Activated CD8-positive, alpha-beta memory T cell treated with anti-CD3 and anti-CD28 coated beads for 1 hour (primary cell): ENCODE results near the gene HOMER1.

Experiments used
- DNase-seq, 2 donors: peaks; one replicate each; pipeline ENCODE4 v3.0.0-alpha.2; 2020; ENCODE audit warnings: low read depth in 1 of 2; ENCODE audit errors: extremely low read depth in 1 of 2

Gene HOMER1

DNA sequence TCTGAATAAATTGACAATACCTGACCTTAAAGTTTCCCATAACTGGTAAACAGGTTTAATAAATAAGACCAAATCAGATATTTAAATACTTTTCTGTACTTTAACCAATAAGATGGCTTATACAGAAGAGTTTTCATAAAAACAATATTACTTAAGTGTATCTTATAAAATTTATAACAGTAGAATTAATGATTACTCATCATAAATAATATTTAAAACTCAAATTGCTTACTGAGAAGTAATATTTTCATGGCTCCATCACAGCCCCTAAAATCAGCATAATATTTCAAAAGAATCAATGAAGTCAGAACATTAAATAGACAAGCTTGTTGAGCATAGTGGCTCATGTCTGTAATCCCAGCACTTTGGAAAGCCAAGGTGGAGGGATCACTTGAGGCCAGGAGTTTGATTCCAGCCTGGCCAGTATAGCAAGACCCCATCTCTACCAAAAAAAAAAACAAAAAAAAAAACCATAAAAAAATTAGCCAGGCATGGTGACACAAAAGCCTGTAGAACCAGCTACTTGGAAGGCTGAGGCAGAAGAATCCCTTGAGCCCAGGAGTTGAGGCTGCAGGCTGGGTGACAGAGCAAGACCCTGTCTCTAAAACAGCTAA is 23.5 kb downstream of the HOMER1 start:
- no peak for DNase-seq

DNA sequence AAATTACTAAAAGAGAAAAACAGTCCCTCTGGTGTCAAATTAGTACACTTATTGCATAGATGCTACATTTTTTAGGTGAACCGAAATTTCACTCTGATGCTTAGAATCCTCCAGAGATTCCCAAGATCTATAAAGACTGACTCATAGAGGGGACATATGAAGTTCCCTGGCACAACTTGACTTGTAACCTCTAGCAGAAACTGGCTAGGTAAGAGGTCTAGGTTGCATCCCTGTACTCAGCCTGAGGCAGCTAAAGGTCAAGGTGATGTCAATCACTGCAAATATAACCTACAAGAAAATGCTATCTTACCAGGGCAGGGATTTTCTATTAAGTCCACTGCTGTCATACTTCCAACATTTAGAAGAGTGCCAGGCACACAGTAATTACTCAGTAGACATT is 24.2 kb downstream of the HOMER1 start:
- DNase-seq, result no peak

DNA sequence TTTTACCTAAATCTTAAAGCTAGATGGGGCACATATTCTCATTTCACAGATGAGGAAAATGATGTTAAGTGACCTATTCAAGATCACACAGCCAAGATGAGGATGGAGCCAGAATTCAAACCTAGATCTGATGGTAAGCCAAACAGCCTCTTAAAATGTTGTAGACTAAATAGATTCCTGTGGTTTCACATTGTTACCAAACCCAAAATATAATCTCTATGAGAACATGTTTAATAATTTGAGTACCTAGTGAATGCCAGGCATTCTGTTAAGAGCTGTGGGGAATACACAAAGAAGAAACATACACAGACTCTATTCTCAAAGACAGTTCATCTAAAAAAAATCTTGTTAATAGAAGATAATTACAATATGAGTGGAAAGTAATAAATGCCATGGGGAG is 25.2 kb downstream of the HOMER1 start:
- DNase-seq, result no peak

DNA sequence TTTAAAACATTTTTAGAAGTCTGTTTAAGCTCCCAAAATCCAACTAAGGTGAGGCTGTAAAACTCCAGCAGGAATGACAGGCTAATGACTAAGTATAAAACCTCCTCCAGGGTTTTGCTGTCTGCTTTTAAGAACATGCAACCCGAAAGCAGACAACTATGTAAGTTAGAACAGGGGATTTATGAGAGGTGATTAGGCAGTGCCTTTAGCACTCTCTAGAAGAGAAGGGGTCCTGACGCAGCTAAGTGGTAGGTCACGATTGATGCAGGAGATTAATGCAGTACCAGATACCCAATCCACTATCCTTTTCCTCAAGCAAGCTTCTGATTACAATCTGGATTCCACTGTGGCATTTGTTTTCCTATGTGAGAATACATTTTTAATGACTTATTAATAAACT is 25.9 kb downstream of the HOMER1 start:
- DNase-seq, result no peak

DNA sequence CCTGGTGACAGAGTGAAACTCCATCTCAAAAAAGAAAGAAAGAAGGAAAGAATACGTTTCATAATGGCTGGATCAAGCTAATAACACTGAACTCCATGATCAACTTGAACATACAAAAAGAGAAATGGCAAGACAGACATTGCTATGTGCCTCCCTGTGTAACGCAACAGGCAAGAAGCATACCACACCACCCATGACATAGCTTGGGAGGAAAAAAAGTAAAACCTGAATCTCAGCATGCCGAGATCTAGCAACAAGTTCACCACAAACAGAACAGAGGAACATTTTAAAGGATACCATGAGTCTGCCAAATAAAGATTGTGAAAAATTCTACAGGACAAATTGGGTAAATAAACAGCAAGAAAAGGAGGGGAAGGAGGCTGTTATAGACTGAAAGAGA is 26.7 kb downstream of the HOMER1 start:
- DNase-seq, result no peak

DNA sequence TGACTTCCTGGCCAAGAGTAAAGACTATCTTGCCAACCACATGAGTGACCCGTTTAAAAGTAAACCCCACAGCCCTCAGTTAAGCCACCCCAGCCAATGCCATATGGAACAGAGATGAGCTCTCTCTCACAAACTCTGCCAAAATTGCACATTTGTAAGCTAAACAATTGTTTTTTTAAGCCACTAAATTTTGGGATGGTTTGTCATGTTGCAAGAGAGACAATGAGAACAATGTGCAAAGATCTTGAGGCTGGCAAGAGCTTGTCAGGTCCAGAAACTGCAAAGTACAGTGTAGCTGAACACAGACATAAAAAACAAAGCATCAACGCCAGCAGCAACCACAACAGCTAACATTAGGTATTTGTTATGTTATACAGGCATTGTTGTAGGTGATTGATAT is 27.8 kb downstream of the HOMER1 start:
- DNase-seq, result no peak

DNA sequence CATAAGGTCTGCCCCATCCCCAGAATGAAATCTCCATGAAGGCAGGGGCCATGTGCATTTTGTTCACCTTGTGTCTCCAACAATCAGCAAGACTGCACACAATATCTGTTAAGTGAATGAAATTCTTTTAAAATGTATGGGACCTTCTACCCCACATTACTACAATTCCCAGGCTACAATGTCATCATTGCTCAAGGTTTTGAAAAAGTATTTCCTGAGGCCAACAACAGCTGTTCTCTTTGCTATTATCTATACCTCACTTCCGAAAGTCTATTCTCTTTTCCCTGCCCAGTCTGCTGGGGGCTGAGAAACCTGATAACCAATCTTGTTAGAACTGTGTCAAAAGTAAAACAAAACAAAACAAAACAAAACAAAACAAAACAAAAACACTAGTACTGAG is 29.2 kb downstream of the HOMER1 start:
- DNase-seq, result no peak

DNA sequence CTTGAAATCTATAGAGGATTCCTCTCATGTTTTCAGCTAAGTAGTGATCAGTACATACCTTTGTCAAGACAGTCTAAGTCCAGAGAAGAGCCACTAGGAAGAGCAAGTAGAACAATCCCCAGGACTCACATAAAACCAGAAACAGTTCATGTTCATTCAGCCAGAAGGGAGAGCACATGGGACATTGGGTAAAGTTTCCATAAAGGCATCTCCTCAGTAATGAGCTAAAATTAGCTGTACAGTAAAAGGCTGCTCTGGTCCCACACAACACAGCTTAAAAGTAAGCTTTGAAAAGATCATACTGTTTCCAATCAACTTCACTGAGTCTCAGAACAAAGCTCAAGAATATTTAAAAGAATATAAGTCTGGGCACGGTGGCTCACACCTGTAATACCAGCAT is 32.4 kb downstream of the HOMER1 start:
- DNase-seq, result no peak

DNA sequence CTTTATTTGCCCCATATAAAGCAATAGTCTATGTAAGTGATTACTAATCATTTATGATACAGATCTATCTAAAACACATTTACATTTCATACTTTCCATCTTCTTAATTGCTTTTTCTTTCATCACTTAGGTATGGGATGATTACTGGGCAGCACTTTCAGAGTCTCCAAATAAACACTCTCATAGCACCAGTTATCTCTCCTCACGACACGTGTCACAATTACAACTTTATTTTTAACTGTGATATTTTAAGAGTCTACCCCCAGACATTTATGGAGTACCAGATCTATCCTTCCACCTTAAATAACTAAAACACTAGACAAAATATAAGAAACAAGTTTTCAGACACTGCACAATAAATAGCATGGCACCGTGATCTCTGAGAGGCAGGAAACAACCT is 32.9 kb downstream of the HOMER1 start:
- DNase-seq, result no peak

DNA sequence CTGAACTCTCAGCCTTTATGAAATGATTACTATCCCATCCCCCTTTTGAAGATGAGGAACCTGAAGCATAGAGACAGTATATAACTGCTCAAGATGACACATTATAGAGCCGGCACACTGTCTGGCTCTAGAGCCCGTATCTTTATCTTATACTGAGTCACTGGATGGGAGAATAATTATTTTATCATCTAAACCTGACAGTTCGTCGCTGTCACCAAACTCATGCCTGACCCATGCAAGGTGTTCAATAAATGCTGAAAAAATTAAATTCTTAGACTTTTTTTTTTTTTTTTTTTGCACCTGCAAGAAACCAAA is 38.8 kb downstream of the HOMER1 start:
- DNase-seq, result no peak

DNA sequence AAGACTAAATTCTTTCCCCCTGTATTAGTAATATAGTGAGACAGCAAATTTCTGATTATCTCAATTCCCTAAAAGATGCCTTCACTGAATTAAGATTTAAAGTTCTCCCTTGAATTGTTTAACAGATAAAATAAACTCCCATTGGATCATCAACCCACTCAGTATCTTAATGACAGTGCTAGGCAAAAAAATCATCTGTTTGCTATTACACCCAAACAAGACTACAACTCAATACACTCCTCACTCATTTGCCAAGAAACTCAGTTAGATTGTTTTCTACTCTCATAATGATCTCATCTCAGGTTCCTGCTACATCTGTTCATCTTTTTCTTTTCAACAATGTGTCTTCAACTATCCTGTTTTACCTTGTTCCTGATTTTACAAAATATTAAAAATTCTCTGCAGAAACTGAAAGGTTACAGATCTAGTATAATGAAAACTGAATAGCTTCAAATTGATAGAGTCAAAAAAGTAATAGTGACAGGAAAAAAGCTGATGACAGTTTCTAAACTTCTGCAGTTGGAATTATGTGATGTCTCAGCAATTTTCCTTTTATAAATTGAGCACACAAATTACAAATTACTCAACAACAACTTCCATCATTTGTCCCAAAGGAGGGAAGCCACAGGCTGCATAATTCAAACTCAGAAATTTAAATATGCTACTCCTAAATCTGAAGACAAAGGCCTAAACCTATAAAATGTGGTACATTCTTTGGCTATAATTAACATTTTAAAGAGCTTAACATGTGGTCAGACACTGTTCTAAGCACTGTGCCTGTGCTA is 39.4 kb downstream of the HOMER1 start:
- DNase-seq, result no peak

DNA sequence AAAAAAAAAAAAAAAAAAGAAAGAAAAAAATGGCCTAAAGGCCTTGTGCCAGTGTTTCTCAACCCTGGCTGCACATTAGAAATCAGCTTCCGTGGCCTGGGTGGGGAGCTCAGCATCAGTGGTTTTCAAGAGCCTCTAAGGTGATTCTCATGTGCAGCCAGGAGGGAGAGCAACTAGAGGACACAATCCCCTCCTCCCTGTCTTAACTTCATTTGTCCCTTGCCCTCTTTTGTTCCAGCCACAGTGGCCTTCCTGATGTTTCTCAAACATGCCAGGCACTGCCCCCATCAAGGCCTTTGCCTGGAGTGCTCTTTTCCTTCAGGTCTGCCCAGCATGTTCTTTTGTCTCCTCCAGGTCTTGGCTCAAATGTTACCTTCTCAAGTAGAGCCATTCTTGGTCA is 42.4 kb downstream of the HOMER1 start:
- no peak for DNase-seq

DNA sequence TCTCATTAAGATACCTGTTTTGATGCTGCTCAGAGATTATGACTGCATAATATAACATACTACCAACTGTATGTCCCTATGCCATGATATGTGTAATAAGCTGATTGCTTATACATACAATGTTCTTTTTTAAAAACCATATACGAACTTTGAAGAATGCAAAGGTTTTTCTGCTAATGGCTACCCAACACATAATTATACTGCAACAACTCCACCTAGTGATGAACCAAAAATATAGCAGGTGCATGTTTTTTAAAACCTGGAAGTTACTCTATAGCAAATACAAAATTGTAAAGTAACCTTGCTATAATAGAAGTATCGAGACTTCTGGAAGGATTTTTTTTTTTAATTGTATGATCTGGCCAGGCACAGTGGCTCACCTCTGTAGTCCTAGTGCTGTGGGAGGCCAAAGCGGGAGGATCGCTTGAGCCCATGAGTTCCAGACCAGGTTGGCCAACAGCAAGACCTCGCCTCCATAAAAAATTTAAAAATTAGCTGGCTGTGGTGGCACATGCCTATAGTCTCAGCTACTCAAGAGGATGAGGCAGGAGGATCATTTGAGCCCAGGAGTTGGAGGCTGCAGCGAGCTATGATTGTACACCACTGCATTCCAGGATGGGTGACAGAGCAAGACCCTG is 49.1 kb downstream of the HOMER1 start:
- DNase-seq, result no peak

DNA sequence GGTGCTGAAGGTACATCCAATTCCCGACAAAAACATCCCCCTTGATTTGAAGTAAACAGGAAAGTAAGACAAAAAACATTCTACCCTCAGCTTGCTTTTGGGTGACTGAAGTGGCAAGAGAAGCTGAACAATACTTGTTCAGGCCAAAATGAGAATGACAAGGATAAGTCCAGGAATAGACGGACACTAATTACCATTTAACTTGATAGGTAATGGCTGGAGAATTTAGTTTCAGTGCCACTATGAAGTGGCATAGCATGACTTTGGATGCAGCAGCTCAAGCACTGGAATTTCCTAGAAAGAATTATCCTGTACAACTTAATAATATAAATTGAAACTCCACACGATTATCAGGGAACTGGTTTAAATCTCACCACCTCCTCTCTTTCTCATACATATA is 49.7 kb downstream of the HOMER1 start:
- no peak for DNase-seq

DNA sequence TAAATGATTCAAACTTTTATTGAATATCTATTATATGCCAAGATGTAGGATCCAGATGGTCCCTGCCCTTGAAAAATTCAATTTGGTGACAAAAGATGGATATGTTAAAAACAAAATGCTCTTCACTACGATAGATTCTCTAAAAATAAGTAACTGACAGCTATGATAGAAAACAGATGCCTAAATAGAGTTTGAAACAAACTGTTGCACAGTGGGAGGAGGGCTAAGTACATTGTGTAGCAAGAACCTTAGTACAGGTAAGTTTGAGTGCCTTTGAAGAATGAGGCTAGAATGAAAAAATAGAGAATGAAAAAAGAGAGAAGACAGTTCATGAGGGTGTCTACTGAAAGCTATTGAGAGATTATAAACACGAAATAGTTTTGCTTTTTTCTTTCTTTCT is 54.3 kb downstream of the HOMER1 start:
- DNase-seq, result no peak

DNA sequence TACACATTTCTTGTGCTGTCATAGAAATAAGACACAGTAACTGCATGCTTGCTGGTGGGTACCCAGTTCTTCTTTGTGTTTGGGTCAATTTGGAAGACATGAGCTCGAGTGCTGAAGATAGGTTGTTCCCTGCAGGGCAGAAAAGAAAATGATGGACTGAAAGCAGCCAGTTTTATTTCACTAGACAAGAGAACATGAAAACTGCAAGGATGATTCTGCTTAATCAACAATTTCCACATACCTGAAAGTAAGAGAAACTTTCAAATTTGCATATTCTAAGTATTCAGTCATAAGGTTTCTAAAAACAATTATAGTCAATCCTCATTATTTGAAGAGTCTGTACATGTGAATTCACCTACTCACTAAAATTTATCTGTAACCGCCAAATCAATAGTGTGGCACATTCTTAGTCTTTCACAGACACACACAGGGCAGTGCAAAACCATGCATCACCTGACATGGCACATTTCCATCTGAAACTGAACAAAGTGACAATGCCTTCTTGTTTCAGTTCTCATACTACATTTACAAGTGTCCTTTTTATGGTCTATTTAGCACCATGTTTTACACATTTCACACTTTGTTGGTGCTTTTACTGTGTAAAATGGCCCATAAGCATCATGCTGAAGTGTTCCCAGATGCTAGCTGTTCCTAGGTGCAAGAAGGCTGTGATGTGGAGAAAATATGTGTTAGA is 56.9 kb downstream of the HOMER1 start:
- no peak for DNase-seq

DNA sequence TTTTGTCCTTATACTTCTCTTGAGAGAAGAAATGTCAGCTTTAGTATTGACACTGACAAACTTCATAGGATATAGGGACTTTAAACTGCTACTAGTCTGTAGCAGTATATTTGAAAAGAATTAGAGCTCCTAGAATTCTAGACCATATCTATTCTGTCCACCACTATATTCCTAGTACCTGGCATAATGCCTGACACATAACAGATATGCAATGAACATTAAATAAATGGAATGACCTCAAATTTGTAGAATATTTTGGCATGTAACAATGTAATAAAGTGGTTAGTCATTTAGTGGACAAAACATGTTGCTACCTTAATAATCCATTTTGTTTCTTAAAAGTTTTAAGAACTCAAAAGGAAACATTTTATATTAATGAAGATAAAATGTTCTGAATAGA is 57.5 kb downstream of the HOMER1 start:
- no peak for DNase-seq

DNA sequence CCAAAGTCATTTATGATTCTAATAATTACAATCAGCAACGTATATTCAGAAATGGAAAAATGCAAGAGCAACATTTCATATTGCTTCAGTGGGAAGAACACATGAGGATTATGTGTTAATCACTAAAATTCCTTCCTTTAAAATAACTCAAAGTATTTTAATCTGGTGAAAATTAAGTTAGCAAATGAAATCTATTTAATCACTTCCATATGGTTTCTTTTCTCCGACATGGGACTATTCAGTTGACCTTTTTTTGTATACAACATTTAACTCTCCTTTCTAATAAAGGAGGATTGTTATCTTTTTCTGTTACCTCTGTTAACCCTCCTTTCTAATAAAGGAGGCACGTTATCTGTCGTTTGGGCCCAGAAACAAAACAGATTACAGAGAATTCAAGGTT is 59.9 kb downstream of the HOMER1 start:
- no peak for DNase-seq

DNA sequence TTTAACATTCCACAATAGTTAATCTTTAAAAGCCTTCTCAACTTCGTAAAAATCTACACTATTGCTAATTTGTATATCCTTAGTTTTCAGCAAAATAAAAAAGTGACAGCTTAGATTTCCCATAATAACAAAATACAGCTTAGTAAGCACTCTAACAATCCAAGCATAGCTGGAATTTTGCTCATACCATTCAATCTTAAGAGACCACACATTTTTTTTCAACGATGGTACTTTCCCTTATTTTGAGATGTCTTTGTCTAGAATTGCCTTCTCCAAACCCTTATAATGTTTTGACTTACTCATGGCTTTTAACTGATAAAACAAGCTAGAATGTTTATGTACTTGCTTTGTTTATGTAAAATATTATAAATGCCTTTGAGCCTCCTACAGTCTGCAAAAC is 65.6 kb downstream of the HOMER1 start:
- DNase-seq, result no peak

DNA sequence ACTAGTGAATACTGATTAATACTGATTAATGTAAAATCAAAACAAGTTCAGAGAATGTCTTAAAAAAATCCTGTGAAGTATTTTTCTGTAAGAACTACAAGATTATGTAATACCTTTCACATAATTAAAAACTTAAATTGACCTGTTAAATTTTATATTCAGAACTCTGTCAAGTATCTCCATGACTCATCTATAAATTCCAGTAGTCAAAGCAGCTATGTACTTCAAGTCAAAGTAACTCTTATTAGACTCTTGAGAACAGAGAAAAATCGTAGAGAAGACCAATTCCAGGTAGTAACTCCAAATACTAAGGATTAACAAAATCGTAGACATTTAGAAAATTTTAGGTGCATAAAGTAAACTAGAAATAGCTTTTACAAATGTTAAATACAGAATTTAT is 77.1 kb downstream of the HOMER1 start:
- no peak for DNase-seq

DNA sequence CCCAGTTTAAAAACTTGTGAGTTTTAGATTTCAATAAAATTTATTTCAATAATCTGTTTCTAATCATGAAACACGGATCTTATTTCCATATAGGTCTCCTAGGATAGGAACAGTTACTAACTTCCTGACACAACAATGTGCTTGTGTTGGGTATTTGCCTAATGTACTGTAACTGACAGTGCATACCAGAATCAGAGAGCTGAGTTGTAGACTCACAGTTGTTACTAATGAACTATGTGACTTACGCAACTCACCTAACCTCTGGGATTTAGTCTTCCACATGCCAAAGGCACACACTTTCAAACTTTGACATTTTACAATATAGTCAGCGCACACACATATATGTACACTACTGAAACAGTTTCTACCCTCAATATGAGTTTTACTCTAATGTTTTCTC is 77.7 kb downstream of the HOMER1 start:
- DNase-seq, result no peak

DNA sequence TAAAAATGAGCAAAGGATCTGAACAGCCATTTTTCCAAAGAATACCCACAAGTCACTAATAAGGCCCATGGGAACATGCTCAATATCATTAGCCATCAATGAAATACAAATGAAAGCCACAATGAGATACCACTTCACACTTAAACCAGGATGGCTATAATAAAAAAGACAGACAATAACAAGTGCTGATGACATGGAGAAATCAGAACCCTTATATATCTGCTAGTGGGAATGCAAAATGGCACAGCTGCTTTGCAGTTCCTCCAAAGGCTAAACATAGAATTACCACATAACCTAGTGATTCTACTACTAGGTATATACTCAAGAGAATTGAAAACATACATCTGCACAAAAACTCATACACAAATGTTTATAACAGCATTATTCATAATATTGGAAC is 83.7 kb downstream of the HOMER1 start:
- no peak for DNase-seq
